ENCODE data around the gene PCLAF. TPM values are rescaled to one million over a fixed set of nuclear protein-coding genes. Genes with fewer than 3 reads are reported as not detected.

PCLAF gene
- total and polyA plus RNA-seq, 2 donors from 2014 or later: 1.3 to 1.5 TPM

DNA sequence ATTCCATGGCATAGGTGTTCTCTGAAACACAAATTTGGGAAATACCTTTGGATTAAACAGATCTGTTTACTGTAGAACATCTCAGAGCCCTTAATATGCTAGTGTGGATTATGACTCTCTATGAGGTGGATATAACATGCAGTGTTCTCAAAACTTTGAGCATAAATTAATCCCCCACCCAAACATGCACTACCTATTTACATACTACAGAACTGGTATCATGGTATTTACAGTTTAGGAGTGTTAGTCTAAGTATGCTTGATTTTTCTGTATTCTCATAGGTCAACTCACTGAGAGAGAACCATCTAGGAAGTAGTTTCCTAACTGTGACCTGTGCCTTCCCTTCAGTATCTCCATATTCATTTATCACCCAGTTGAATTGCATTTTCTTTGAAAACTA lies 48.2 kb upstream of the PCLAF start:
- TF ChIP-seq, protein P1, sequence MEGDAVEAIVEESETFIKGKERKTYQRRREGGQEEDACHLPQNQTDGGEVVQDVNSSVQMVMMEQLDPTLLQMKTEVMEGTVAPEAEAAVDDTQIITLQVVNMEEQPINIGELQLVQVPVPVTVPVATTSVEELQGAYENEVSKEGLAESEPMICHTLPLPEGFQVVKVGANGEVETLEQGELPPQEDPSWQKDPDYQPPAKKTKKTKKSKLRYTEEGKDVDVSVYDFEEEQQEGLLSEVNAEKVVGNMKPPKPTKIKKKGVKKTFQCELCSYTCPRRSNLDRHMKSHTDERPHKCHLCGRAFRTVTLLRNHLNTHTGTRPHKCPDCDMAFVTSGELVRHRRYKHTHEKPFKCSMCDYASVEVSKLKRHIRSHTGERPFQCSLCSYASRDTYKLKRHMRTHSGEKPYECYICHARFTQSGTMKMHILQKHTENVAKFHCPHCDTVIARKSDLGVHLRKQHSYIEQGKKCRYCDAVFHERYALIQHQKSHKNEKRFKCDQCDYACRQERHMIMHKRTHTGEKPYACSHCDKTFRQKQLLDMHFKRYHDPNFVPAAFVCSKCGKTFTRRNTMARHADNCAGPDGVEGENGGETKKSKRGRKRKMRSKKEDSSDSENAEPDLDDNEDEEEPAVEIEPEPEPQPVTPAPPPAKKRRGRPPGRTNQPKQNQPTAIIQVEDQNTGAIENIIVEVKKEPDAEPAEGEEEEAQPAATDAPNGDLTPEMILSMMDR (IDR thresholded peaks at IDR 0.05; ENCODE audit: borderline replicate concordance, extremely low read depth, insufficient read depth): no peak
- H3K27ac ChIP-seq (ENCODE audit: low read depth in 2 of 2, low read length in 2 of 2): no peak overlapping the region
- H3K9ac ChIP-seq (ENCODE audit: low read length in 3 of 3): no peak overlapping the region
- no peak overlapping the region for H3K4me3 ChIP-seq (ENCODE audit: low read length in 3 of 3)
- peaks cover 3 to 19% (median 7%) of the 10 kb centered on the region in 3 donors for H3K36me3 ChIP-seq (ENCODE audit: control insufficient read depth in 2 of 3, insufficient read depth in 3 of 3, low read length in 3 of 3)
- intact Hi-C loops (cut with DNase I): no loop called here
- H3K9me3 ChIP-seq (ENCODE audit: control insufficient read depth in 2 of 3, insufficient read depth in 1 of 3, low read length in 3 of 3): no peaks in the 10 kb centered on the region
- H3K27me3 ChIP-seq (ENCODE audit: control insufficient read depth, insufficient read depth, low read length): no peaks in the 10 kb centered on the region
- no peaks in the 10 kb centered on the region for H3K4me1 ChIP-seq (ENCODE audit: control insufficient read depth in 2 of 3, insufficient read depth in 2 of 3, low read depth in 1 of 3, low read length in 3 of 3)
- FAIRE-seq (no peak), DNase-seq (no peak)

- Histone ChIP-seq H3K9ac (ENCODE audit: low read length in 3 of 3) (no peak overlapping the region), H3K27me3 (ENCODE audit: control insufficient read depth, insufficient read depth, low read length) (no peaks in the 10 kb centered on the region), H3K4me3 (ENCODE audit: low read length in 3 of 3) (no peak overlapping the region), H3K4me1 (ENCODE audit: control insufficient read depth in 2 of 3, insufficient read depth in 2 of 3, low read depth in 1 of 3, low read length in 3 of 3) (no peaks in the 10 kb centered on the region), H3K27ac (ENCODE audit: low read depth in 2 of 2, low read length in 2 of 2) (no peak overlapping the region), H3K36me3 (ENCODE audit: control insufficient read depth in 2 of 3, insufficient read depth in 3 of 3, low read length in 3 of 3) (peaks cover 3 to 30% (median 15%) of the 10 kb centered on the region in 3 donors), H3K9me3 (ENCODE audit: control insufficient read depth in 2 of 3, insufficient read depth in 1 of 3, low read length in 3 of 3) (no peaks in the 10 kb centered on the region)
- DNase-seq (peak in 2 of 5 donors; percentile 69 to 74), FAIRE-seq (no peak)
- intact Hi-C loops (cut with DNase I): no loop called here
- TF ChIP-seq, protein P1 (IDR thresholded peaks at IDR 0.05; ENCODE audit: borderline replicate concordance, extremely low read depth, insufficient read depth): peak; percentile 10
These were observed 45.7 kb upstream of the PCLAF start for GRCh38 chr15:64426845-64427465.

DNA sequence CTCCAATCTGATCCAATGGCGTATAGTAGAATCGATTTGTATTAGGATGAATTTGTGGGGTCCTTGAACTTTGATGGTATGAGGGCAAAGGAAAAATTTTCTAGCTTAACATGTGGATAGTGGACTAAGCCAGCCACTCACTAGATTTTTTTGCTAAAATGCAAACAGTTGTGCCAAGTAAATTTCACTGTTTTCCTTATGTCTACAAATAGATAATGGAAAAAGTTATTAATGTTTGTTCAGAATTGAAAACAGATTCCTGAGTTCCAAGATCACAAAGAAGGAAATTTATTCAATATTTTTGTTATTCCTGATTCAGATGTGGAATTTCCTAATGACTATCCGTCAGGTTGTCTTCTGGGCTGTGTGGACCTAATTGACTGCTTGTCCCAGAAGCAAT lies 44.0 kb upstream of the PCLAF start:
- no peaks in the 10 kb centered on the region for H3K9me3 ChIP-seq (ENCODE audit: control insufficient read depth in 2 of 3, insufficient read depth in 1 of 3, low read length in 3 of 3)
- DNase-seq: no peak
- FAIRE-seq: no peak
- no peak overlapping the region for H3K27ac ChIP-seq (ENCODE audit: low read depth in 2 of 2, low read length in 2 of 2)
- H3K36me3 ChIP-seq (ENCODE audit: control insufficient read depth in 2 of 3, insufficient read depth in 3 of 3, low read length in 3 of 3): peaks cover 3 to 37% (median 15%) of the 10 kb centered on the region in 3 donors
- TF ChIP-seq, protein P1 (IDR thresholded peaks at IDR 0.05; ENCODE audit: borderline replicate concordance, extremely low read depth, insufficient read depth): no peak
- H3K9ac ChIP-seq (ENCODE audit: low read length in 3 of 3): no peak overlapping the region
- H3K27me3 ChIP-seq (ENCODE audit: control insufficient read depth, insufficient read depth, low read length): no peaks in the 10 kb centered on the region
- intact Hi-C loops (cut with DNase I): no loop called here
- no peaks in the 10 kb centered on the region for H3K4me1 ChIP-seq (ENCODE audit: control insufficient read depth in 2 of 3, insufficient read depth in 2 of 3, low read depth in 1 of 3, low read length in 3 of 3)
- no peak overlapping the region for H3K4me3 ChIP-seq (ENCODE audit: low read length in 3 of 3)

- no peak for FAIRE-seq
- TF ChIP-seq, protein P1 (IDR thresholded peaks at IDR 0.05; ENCODE audit: borderline replicate concordance, extremely low read depth, insufficient read depth): no peak
- Histone ChIP-seq H3K27ac (ENCODE audit: low read depth in 2 of 2, low read length in 2 of 2) (no peak overlapping the region), H3K9ac (ENCODE audit: low read length in 3 of 3) (no peak overlapping the region), H3K36me3 (ENCODE audit: control insufficient read depth in 2 of 3, insufficient read depth in 3 of 3, low read length in 3 of 3) (peaks cover 3 to 31% (median 15%) of the 10 kb centered on the region in 3 donors), H3K27me3 (ENCODE audit: control insufficient read depth, insufficient read depth, low read length) (no peaks in the 10 kb centered on the region), H3K9me3 (ENCODE audit: control insufficient read depth in 2 of 3, insufficient read depth in 1 of 3, low read length in 3 of 3) (no peaks in the 10 kb centered on the region), H3K4me1 (ENCODE audit: control insufficient read depth in 2 of 3, insufficient read depth in 2 of 3, low read depth in 1 of 3, low read length in 3 of 3) (no peaks in the 10 kb centered on the region), H3K4me3 (ENCODE audit: low read length in 3 of 3) (no peak overlapping the region)
- DNase-seq: no peak
- intact Hi-C loops (cut with DNase I): no loop called here
These were observed 42.7 kb upstream of the PCLAF start for GRCh38 chr15:64423970-64424369.

All from kidney (tissue), 14 donors.